Measurements from ENCODE around the gene TSPAN9.

TSPAN9 gene

GRCh38 chr12:3193131-3193530 is 116.0 kb downstream of the TSPAN9 start:
- H3F3A ChIP-seq (ENCODE audit: insufficient read depth): no peaks in the 10 kb centered on the region
- H3K9ac ChIP-seq (ENCODE audit: low read length): no peak overlapping the region
- no peak overlapping the region for H3K4me3 ChIP-seq (ENCODE audit: insufficient read depth, low read length, poor library complexity, severe bottlenecking)
- H3K36me3 ChIP-seq (ENCODE audit: low read length): no peaks in the 10 kb centered on the region
- H4K20me1 ChIP-seq (ENCODE audit: low read depth, low read length): no peaks in the 10 kb centered on the region
- TF ChIP-seq CTCF (IDR thresholded peaks at IDR 0.05; ENCODE audit: insufficient read depth, low read length, poor library complexity, severe bottlenecking): no peak
- TF ChIP-seq EZH2phosphoT487 (conservative IDR thresholded peaks at IDR 0.05; ENCODE audit: low read length): no peak
- no peak overlapping the region for H3K4me2 ChIP-seq (ENCODE audit: low read depth, low read length, poor library complexity, severe bottlenecking)
- H3K79me2 ChIP-seq (ENCODE audit: insufficient read depth, low read length): no peaks in the 10 kb centered on the region
- H3K9me3 ChIP-seq (ENCODE audit: insufficient read depth, low read length): no peaks in the 10 kb centered on the region
- no peaks in the 10 kb centered on the region for H3K27me3 ChIP-seq (ENCODE audit: low read length)
- H3K27ac ChIP-seq (ENCODE audit: low read depth, low read length): no peak overlapping the region
- no peaks in the 10 kb centered on the region for H3K9me2 ChIP-seq (replicated peaks; ENCODE audit: insufficient read depth, low read length)
- H2AFZ ChIP-seq (ENCODE audit: low read depth, low read length, severe bottlenecking): no peak overlapping the region

- Histone ChIP-seq H3K4me3 (ENCODE audit: insufficient read depth, low read length, poor library complexity, severe bottlenecking) (no peak overlapping the region), H2AFZ (ENCODE audit: low read depth, low read length, severe bottlenecking) (no peak overlapping the region), H4K20me1 (ENCODE audit: low read depth, low read length) (no peaks in the 10 kb centered on the region), H3K9ac (ENCODE audit: low read length) (no peak overlapping the region), H3K27me3 (ENCODE audit: low read length) (no peaks in the 10 kb centered on the region), H3K4me2 (ENCODE audit: low read depth, low read length, poor library complexity, severe bottlenecking) (no peak overlapping the region), H3K9me3 (ENCODE audit: insufficient read depth, low read length) (no peaks in the 10 kb centered on the region), H3K36me3 (ENCODE audit: low read length) (no peaks in the 10 kb centered on the region), H3F3A (ENCODE audit: insufficient read depth) (no peaks in the 10 kb centered on the region), H3K27ac (ENCODE audit: low read depth, low read length) (no peak overlapping the region), H3K9me2 (replicated peaks; ENCODE audit: insufficient read depth, low read length) (no peaks in the 10 kb centered on the region), H3K79me2 (ENCODE audit: insufficient read depth, low read length) (no peaks in the 10 kb centered on the region)
- TF ChIP-seq EZH2phosphoT487 (conservative IDR thresholded peaks at IDR 0.05; ENCODE audit: low read length) (no peak), CTCF (IDR thresholded peaks at IDR 0.05; ENCODE audit: insufficient read depth, low read length, poor library complexity, severe bottlenecking) (no peak)
Measured at GRCh38 chr12:3193755-3194154, 116.6 kb downstream of the TSPAN9 start.

DNA sequence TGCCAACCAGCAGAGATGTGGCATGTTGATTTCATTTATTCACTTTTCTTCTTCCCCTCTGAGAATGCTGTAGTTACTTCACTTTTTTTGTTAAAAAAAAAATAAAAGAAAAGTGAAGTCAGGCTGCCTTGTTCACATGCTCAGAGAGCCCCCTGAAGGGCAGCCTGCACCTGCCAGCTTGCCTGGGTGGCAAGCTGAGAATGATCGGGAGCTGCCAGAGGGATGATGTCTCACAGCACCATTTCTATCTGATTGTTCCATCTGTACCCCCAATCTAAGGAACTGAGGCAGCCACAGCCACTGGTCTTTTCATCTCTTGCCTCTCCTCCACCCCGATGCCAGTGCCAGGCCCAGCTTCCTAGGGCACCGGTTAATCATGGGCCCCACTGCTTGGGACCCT is 118.2 kb downstream of the TSPAN9 start:
- Histone ChIP-seq H3K9ac (ENCODE audit: low read length) (no peak overlapping the region), H3K79me2 (ENCODE audit: insufficient read depth, low read length) (no peaks in the 10 kb centered on the region), H3K27ac (ENCODE audit: low read depth, low read length) (no peak overlapping the region), H3F3A (ENCODE audit: insufficient read depth) (no peaks in the 10 kb centered on the region), H3K36me3 (ENCODE audit: low read length) (no peaks in the 10 kb centered on the region), H4K20me1 (ENCODE audit: low read depth, low read length) (no peaks in the 10 kb centered on the region), H3K9me2 (replicated peaks; ENCODE audit: insufficient read depth, low read length) (no peaks in the 10 kb centered on the region), H3K4me3 (ENCODE audit: insufficient read depth, low read length, poor library complexity, severe bottlenecking) (no peak overlapping the region), H3K9me3 (ENCODE audit: insufficient read depth, low read length) (no peaks in the 10 kb centered on the region), H3K27me3 (ENCODE audit: low read length) (no peaks in the 10 kb centered on the region), H3K4me2 (ENCODE audit: low read depth, low read length, poor library complexity, severe bottlenecking) (no peak overlapping the region), H2AFZ (ENCODE audit: low read depth, low read length, severe bottlenecking) (no peak overlapping the region)
- TF ChIP-seq CTCF (IDR thresholded peaks at IDR 0.05; ENCODE audit: insufficient read depth, low read length, poor library complexity, severe bottlenecking) (no peak), EZH2phosphoT487 (conservative IDR thresholded peaks at IDR 0.05; ENCODE audit: low read length) (no peak)

Data from SU-DHL-6 (cell line).